ENCODE data around the gene MAGI2.

GRCh38 chr7:78562191-78562590 lies 891.3 kb downstream of the MAGI2 start:
- TF ChIP-seq POLR2A (IDR thresholded peaks at IDR 0.05) (no peak), CTCF (IDR thresholded peaks at IDR 0.05) (no peak), POLR2AphosphoS5 (IDR thresholded peaks at IDR 0.05) (no peak), EP300 (IDR thresholded peaks at IDR 0.05) (no peak)
